Fibroblast of mammary gland (primary cell): ENCODE measurements around the gene PPP3CA.

Source experiments
- DNase-seq: peaks from one replicate; pipeline ENCODE4 v3.0.0-alpha.2; 2010; ENCODE audit warnings: low read depth
- H3K4me3 ChIP-seq: 2 replicates; pipeline ENCODE4 v1.5.1; 2011; ENCODE audit warnings: low read depth, mild to moderate bottlenecking, low read length, moderate library complexity; ENCODE audit not compliant: control insufficient read depth
- CTCF ChIP-seq: conservative IDR thresholded peaks from 2 replicates; pipeline ENCODE4 v1.5.1; 2011; ENCODE audit warnings: low read depth, low read length, inconsistent platforms; ENCODE audit not compliant: control insufficient read depth, insufficient read depth

The PPP3CA gene

GRCh38 chr4:101152521-101152920 is 194.8 kb downstream of the PPP3CA start:
- no peak for DNase-seq
- TF ChIP-seq CTCF = no peak
- H3K4me3 ChIP-seq = no peak overlapping the region

- H3K4me3 ChIP-seq = no peak overlapping the region
- no peak for TF ChIP-seq CTCF
- DNase-seq = no peak
Observed at GRCh38 chr4:101148551-101148950, 198.8 kb downstream of the PPP3CA start.

GRCh38 chr4:101147283-101147682 is 200.0 kb downstream of the PPP3CA start:
- no peak for DNase-seq
- H3K4me3 ChIP-seq = no peak overlapping the region
- no peak for TF ChIP-seq CTCF

- DNase-seq = no peak
- TF ChIP-seq CTCF = no peak
- no peak overlapping the region for H3K4me3 ChIP-seq
Observed at GRCh38 chr4:101145021-101145420, 202.3 kb downstream of the PPP3CA start.

GRCh38 chr4:101142259-101142658 is 205.1 kb downstream of the PPP3CA start:
- TF ChIP-seq CTCF = no peak

GRCh38 chr4:101141855-101142254 is 205.5 kb downstream of the PPP3CA start:
- DNase-seq = no peak
- H3K4me3 ChIP-seq = no peak overlapping the region
- no peak for TF ChIP-seq CTCF

More at GRCh38 chr4:101142259-101142658, 205.1 kb downstream of the PPP3CA start:
- no peak overlapping the region for H3K4me3 ChIP-seq
- DNase-seq = no peak

- DNase-seq = no peak
- no peak for TF ChIP-seq CTCF
- no peak overlapping the region for H3K4me3 ChIP-seq
Observed at GRCh38 chr4:101141230-101141629, 206.1 kb downstream of the PPP3CA start.
